Measurements from ENCODE around the gene MEX3A.

Gene MEX3A

GRCh38 chr1:156103521-156103947, 21.3 kb upstream of the MEX3A start:
- DNase-seq (ENCODE audit: low read depth in 2 of 3, low spot score in 2 of 3): no peak

GRCh38 chr1:156102633-156103511, 20.6 kb upstream of the MEX3A start:
- DNase-seq (ENCODE audit: low read depth in 2 of 3, low spot score in 2 of 3): no peak

GRCh38 chr1:156101880-156102279, 19.6 kb upstream of the MEX3A start:
- no peak for DNase-seq (ENCODE audit: low read depth in 2 of 3, low spot score in 2 of 3)

- no peak for DNase-seq (ENCODE audit: low read depth in 2 of 3, low spot score in 2 of 3)
Measured at GRCh38 chr1:156100205-156100995, 18.1 kb upstream of the MEX3A start.

GRCh38 chr1:156099282-156099681, 17.0 kb upstream of the MEX3A start:
- DNase-seq (ENCODE audit: low read depth in 2 of 3, low spot score in 2 of 3): no peak

- DNase-seq (ENCODE audit: low read depth in 2 of 3, low spot score in 2 of 3): no peak
Measured at GRCh38 chr1:156098784-156099183, 16.5 kb upstream of the MEX3A start.

GRCh38 chr1:156097499-156098178, 15.4 kb upstream of the MEX3A start:
- peak in 1 of 3 experiments; percentile 36 for DNase-seq (ENCODE audit: low read depth in 2 of 3, low spot score in 2 of 3)

- DNase-seq (ENCODE audit: low read depth in 2 of 3, low spot score in 2 of 3): peak; percentile 78 to 82 (median 81)
Measured at GRCh38 chr1:156096640-156097391, 14.6 kb upstream of the MEX3A start.

GRCh38 chr1:156095906-156096508, 13.7 kb upstream of the MEX3A start:
- DNase-seq (ENCODE audit: low read depth in 2 of 3, low spot score in 2 of 3): no peak

- DNase-seq (ENCODE audit: low read depth in 2 of 3, low spot score in 2 of 3): no peak
Measured at GRCh38 chr1:156091610-156092009, 9.3 kb upstream of the MEX3A start.

- peak; percentile 61 to 91 (median 89) for DNase-seq (ENCODE audit: low read depth in 2 of 3, low spot score in 2 of 3)
Measured at GRCh38 chr1:156090840-156091188, 8.5 kb upstream of the MEX3A start.

- DNase-seq (ENCODE audit: low read depth in 2 of 3, low spot score in 2 of 3): no peak
Measured at GRCh38 chr1:156090138-156090839, 8.0 kb upstream of the MEX3A start.

GRCh38 chr1:156089704-156090103, 7.4 kb upstream of the MEX3A start:
- DNase-seq (ENCODE audit: low read depth in 2 of 3, low spot score in 2 of 3): no peak

GRCh38 chr1:156086256-156086662, 4.0 kb upstream of the MEX3A start:
- DNase-seq (ENCODE audit: low read depth in 2 of 3, low spot score in 2 of 3): no peak

GRCh38 chr1:156083800-156084790, 1.8 kb upstream of the MEX3A start:
- DNase-seq (ENCODE audit: low read depth in 2 of 3, low spot score in 2 of 3): no peak

GRCh38 chr1:156081917-156082308, 352 bp downstream of the MEX3A start:
- DNase-seq (ENCODE audit: low read depth in 2 of 3, low spot score in 2 of 3): no peak

- DNase-seq (ENCODE audit: low read depth in 2 of 3, low spot score in 2 of 3): no peak
Measured at GRCh38 chr1:156081180-156081916, 917 bp downstream of the MEX3A start.

GRCh38 chr1:156080863-156081179, 1.4 kb downstream of the MEX3A start:
- DNase-seq (ENCODE audit: low read depth in 2 of 3, low spot score in 2 of 3): no peak
